Stimulated activated CD8-positive, alpha-beta memory T cell treated with anti-CD3 and anti-CD28 coated beads, Interleukin-7, amount 100 ng/mL, for 24 hours (primary cell): ENCODE results near the gene DLGAP3.
A peak's percentile ranks its signal among the peaks of the same experiment; 100 is the strongest.

Source experiments
- DNase-seq: peaks from one replicate; pipeline ENCODE4 v3.0.0-alpha.2; 2020; ENCODE audit warnings: low read depth

DLGAP3 gene

GRCh38 chr1:34928066-34928696 is 1.3 kb downstream of the DLGAP3 start:
- DNase-seq: no peak

- DNase-seq: no peak
These were observed 2.1 kb downstream of the DLGAP3 start for GRCh38 chr1:34927316-34927715.

GRCh38 chr1:34926894-34927293 is 2.6 kb downstream of the DLGAP3 start:
- no peak for DNase-seq

GRCh38 chr1:34926156-34926555 is 3.3 kb downstream of the DLGAP3 start:
- no peak for DNase-seq

GRCh38 chr1:34925730-34926129 is 3.7 kb downstream of the DLGAP3 start:
- DNase-seq: no peak

- DNase-seq: peak; percentile 29
These were observed 4.5 kb downstream of the DLGAP3 start for GRCh38 chr1:34924759-34925555.

GRCh38 chr1:34923490-34923889 is 6.0 kb downstream of the DLGAP3 start:
- DNase-seq: no peak

- DNase-seq: no peak
These were observed 10.4 kb downstream of the DLGAP3 start for GRCh38 chr1:34918977-34919561.

GRCh38 chr1:34918386-34918976 is 11.0 kb downstream of the DLGAP3 start:
- DNase-seq: no peak

GRCh38 chr1:34917017-34917416 is 12.4 kb downstream of the DLGAP3 start:
- no peak for DNase-seq

GRCh38 chr1:34916104-34916503 is 13.3 kb downstream of the DLGAP3 start:
- no peak for DNase-seq

GRCh38 chr1:34915521-34915920 is 13.9 kb downstream of the DLGAP3 start:
- no peak for DNase-seq

- no peak for DNase-seq
These were observed 14.5 kb downstream of the DLGAP3 start for GRCh38 chr1:34914958-34915357.

- no peak for DNase-seq
These were observed 18.0 kb downstream of the DLGAP3 start for GRCh38 chr1:34911465-34911864.

GRCh38 chr1:34910425-34910824 is 19.0 kb downstream of the DLGAP3 start:
- no peak for DNase-seq

- DNase-seq: no peak
These were observed 21.1 kb downstream of the DLGAP3 start for GRCh38 chr1:34908369-34908768.

GRCh38 chr1:34907487-34908090 is 21.9 kb downstream of the DLGAP3 start:
- DNase-seq: no peak

- DNase-seq: no peak
These were observed 22.7 kb downstream of the DLGAP3 start for GRCh38 chr1:34906756-34907155.

GRCh38 chr1:34906222-34906621 is 23.2 kb downstream of the DLGAP3 start:
- DNase-seq: no peak

GRCh38 chr1:34905098-34905459 is 24.4 kb downstream of the DLGAP3 start:
- DNase-seq: no peak

GRCh38 chr1:34904236-34905097 is 25.0 kb downstream of the DLGAP3 start:
- DNase-seq: no peak

- DNase-seq: no peak
These were observed 27.5 kb downstream of the DLGAP3 start for GRCh38 chr1:34901919-34902318.
